ENCODE data around the gene AGFG2. TPM values are rescaled to one million over a fixed set of nuclear protein-coding genes. Genes with fewer than 3 reads are reported as not detected.

Gene AGFG2
- polyA plus RNA-seq, 1 donor, result 10.4 TPM

DNA sequence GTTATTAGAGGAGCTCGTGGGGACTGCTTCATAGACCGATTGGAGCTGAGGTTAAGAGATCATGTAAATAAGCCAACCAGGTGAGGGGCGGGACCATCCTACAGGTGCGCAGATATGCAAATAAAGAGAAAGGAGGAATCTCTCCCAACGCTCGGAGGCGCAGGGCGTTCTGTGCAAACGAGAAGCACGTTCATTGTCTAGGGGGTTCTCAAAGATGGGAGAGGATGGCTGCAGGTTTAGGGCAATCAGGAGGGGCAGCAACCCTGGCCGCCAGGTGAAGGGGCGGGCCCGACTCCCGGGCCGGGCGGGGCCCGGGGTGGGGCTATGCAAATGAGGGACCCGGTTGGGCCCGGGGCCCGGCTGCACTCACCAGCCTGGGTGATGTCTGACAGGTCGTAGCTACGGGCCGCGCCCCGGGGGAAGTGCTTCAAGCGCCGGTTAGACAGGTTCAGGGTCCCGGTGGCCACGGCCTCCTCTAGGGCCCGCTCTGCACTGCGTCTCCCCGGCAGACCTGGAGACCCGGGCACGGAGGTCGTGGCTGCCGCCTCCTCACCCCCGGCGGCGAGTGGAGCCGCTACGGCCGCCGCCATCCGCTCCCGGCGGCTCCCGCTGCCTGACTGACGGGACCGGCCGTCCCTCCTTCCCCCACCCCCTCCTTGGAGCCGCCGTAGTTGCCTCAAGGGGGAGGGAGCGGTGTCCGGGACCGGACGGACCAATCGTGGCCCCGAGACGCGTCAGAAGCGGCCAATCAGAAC lies 46.7 kb downstream of the AGFG2 start, which contains the start of gene LRCH4:
TSS of gene LRCH4 (minus strand) at position 619 of the 755 bp plus-strand sequence. CDS start at position 590, 29 bp downstream.
- no peak for DNase-seq (ENCODE audit: low read depth)

DNA sequence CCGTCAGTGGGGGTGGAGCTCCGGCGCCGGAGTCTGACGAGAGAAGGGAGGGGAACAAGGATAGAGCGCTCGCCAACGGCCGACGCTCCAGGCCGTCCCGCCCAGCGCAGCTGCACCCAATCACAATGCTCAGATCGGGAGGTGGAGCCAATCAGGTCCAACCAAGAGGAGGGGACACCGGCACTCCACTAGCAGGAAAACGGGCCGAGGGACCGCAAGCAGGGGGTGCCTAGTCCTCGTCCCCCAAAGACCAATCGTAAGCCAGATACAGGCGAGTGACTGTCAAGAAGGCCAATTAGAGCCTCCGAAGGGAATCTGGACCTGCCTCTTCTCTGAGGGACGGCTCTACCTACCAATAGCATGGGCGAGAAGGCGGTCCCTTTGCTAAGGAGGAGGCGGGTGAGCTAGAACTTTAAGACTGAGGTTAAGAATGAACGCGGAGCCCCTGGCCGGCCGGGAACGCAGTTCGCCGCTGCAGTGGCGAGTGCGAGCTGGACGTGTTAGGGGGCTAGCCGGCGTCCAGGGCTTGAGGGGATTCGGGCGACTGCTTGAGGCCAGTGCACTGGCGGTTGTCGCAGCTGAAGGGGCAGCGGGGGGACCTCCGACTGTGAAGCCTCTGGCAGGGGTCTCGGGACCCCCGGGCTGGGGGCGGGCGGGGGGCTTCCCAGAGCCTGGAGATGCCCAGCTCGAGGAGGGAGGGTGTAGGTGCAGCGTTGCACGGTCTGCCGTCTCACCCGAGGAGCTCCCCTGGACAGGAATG lies 47.4 kb downstream of the AGFG2 start, which contains the start of gene FBXO24:
TSS of gene FBXO24 (plus strand) at position 63 of the 760 bp plus-strand sequence. CDS start at position 361, 298 bp downstream.
- peak; percentile 99 for DNase-seq (ENCODE audit: low read depth)

DNA sequence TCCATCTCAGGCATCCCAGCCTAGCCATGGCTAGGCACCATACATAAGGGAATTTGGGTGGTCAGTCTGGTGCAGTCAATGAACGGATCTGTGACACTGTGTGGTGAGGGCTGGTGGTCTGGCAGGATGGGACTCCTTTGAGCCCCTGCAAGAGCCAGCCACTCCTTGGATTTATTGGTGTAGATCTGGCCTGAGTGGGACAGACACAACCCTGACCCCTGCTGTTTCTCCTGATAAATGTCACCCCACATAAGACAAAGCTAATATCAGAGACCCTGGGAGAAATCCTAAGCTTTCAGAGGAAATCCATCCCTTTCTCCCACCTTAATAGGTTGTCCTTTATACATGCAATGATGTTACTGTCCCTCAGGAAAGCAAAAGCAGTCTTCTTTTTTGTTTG lies 49.4 kb downstream of the AGFG2 start:
- no peak for DNase-seq (ENCODE audit: low read depth)

DNA sequence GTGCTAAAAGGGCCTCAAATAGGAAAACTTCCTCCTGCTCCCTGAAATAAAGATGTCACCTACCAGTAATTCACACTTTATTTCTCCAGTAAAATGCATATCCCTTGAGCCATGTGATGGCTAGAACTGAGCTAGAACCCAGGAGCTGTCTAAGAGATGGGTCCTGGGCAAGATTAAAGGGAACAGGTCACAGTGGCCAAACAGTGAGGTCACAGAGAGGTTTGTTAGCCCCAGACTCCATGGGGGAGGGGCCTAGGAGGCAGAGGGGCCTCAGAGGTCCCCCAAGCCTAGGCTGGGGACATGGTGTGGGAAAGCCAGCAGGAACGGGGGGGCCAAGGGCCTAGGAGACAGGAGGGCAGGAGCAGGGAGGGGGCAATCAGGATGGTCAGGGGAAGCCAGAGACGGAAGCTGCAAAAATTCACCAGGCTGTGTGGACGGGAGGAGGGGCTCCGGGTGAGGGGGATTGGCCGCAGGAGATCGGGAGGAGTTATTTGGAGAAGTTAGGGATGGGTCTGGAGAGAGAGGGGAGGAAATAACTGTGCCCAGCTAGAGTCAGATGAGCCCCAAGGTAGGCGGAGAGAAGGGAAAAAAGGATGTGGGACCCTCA lies 50.4 kb downstream of the AGFG2 start:
- DNase-seq (ENCODE audit: low read depth), result no peak

DNA sequence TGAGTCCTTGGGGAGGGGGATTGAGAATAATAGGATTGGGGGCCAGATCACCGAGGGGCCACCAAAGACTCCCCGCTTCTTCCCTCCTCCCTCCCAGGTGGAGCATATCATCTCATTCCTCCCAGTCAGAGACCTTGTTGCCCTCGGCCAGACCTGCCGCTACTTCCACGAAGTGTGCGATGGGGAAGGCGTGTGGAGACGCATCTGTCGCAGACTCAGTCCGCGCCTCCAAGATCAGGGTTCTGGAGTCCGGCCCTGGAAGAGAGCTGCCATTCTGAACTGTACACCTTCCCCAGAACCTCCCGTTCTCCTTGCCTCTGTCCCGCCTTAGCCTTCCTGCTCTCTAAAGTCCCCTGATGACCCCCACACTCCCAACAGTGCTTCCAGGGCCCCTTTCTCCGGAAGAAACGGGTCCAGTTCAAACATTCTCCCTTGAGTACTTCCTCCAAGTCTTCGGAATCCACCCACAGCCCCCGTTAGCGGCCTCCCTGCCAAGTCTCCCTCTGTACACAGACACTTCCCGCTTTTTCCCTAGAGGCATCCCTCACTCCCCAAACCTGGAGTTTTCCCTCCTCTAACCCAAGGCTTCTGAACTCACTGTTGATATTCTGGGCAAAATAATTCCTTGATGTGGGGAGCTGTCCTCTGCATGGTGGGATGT lies 51.2 kb downstream of the AGFG2 start:
- no peak for DNase-seq (ENCODE audit: low read depth)

DNA sequence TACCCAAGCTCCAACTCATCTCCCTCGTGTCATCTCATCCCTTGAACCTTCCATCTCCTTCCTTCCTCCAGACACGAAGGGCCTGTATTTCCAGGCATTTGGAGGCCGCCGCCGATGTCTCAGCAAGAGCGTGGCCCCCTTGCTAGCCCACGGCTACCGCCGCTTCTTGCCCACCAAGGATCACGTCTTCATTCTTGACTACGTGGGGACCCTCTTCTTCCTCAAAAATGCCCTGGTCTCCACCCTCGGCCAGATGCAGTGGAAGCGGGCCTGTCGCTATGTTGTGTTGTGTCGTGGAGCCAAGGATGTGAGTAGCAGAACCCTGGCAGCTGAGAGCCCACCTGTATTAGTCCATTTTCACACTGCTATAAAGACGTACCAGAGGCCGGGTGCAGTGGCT lies 52.6 kb downstream of the AGFG2 start:
- no peak for DNase-seq (ENCODE audit: low read depth)

DNA sequence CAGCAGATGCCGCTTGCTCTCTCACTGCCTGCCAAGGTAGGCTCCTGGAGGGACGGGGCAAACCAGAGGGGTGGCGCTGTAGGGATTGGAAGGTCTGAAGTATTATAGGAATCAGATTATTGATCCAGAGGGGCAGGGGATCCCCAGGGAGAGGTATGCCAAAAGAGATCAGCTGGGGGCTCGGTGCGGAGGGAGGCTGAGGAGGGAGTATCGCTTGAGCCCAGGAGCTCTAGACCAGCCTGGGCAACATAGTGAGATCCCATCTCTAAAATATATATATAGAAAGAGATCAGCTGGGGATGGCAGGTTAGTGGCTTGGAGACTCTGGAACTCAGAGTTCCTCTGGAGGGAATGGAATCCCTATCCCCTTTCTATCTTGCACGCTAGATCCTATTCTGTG lies 56.2 kb downstream of the AGFG2 start:
- DNase-seq (ENCODE audit: low read depth), result no peak

- DNase-seq (ENCODE audit: low read depth), result no peak
These were observed 59.4 kb downstream of the AGFG2 start for GRCh38 chr7:100598425-100598824.

DNA sequence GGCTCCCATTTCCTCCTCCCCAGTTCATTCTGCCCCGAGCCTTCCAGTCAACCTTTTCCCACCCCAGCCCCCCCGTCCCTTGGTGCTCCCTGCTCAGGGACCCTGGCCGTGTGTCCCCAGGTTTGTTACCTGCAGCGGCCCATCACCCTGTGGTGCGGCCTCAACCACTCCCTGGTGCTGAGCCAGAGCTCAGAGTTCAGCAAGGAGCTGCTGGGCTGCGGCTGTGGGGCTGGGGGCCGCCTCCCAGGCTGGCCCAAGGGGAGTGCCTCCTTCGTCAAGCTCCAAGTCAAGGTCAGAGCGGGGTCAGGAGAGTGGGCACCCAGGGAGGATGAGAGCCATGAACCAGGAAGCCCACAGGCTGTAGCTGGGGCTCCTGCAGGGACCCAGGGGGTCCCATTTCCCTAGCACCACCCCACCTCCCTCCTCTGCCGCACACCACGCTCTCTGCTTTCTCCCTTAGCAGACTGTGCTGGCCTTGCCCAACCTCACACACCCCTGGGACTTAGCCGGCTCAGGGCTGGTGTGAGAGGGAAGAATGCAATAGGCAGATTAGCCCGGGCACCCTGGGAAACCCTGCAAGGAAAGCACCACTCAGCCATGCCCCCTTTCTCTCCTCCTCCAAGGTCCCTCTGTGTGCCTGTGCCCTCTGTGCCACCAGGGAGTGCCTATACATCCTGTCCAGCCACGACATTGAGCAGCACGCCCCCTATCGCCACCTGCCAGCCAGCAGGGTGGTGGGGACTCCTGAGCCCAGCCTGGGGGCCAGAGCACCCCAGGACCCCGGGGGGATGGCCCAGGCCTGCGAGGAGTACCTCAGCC lies 61.1 kb downstream of the AGFG2 start:
- no peak for DNase-seq (ENCODE audit: low read depth)

DNA sequence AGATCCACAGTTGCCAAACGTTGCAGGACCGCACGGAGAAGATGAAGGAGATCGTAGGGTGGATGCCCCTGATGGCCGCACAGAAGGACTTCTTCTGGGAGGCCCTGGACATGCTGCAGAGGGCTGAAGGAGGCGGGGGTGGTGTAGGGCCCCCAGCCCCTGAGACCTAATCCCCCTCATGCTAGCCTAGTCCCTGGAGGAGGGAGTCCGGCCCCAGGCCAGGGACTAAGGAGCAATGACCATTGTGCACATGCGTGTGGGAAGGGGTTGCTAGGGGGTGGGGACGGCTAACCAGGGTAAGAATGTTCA lies 61.7 kb downstream of the AGFG2 start:
- no peak for DNase-seq (ENCODE audit: low read depth)

DNA sequence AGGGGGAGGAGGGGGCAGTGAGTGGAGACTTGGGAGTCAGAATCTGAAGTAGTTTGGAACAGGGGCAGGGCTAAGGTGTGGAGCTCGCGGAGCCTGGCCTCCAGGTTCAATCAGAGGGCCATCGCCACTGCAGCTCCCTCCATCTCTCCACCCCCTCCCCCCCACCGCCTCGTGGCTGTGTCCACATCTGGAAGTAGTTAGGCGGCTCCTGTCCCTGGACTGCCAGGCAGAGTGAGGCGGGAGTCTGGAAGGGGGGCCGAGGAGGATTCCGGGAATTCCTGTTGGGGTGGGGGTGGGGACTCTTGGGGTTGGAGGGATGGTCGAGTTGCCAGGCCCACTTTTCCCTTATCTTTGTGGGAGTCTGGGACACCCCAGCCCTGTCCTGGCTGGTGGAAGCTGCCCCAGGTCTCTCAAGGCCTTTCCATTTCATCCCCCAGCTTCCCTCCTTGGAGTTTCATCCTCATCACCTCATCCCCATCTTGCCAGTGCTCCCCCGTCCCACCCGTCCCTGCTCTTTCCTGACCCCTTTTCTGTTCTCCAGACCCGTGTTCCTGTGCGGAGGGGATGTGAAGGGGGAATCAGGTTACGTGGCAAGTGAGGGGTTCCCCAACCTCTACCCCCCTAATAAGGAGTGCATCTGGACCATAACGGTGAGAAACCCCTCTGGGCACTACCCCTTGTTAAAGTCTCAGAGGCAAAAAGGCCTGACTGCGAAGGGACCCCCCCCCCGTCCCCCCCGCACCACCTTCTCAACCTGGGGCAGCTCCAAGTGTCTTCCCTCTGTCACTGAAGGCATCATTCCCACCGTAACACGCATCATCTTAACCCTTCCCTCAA lies 64.1 kb downstream of the AGFG2 start:
- DNase-seq (ENCODE audit: low read depth), result no peak

DNA sequence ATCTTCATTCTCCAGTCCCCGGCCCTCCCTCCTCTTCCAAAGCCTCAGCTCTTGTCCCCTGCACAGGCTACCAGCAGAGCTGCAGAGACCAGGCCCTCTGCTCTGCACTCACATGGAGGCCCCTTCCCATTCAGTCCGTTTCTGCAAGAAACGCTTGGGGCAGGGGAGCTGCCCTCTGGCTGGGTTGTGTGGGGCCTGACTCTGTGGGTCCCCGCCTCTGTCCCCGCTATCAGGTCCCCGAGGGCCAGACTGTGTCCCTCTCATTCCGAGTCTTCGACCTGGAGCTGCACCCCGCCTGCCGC lies 64.7 kb downstream of the AGFG2 start:
- DNase-seq (ENCODE audit: low read depth), result no peak

DNA sequence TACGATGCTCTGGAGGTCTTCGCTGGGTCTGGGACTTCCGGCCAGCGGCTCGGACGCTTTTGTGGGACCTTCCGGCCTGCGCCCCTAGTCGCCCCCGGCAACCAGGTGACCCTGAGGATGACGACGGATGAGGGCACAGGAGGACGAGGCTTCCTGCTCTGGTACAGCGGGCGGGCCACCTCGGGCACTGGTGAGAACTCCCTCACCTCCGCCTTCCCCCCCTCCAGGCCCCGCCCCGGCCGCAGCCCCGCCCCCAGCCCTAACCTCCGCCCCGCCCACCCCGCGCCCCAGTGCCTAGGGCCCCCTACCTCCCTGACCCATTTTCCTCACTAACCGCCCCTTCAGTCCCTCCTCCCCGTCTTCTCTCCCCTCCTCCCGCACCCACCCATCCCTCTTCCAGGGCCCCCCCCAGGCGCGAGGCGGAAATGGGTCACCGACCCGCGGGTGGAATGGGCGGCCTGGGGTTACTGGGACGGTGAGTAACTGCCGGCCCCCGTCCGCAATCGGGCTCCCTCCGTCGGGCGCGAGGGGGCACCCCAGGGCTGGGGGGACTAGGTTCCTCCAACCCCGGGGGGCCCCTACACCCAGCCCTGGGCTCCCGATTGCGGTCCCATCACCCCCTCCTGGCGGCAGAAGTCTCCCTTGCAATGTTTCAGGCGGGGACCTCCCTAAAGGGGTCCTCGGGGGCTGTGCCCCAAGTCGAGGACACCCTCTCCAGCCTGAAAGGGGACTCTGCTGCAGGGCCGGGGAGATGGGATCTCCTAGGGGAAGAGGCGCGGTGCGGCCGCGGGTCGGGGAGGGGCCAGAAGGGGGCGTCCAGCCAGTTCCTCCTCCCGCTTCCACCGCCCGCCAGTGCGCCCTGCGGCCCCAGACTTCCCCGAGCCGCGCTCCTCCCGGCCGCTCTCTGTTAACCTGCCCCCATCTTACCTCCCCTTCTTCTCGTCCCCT lies 65.3 kb downstream of the AGFG2 start:
- no peak for DNase-seq (ENCODE audit: low read depth)

DNA sequence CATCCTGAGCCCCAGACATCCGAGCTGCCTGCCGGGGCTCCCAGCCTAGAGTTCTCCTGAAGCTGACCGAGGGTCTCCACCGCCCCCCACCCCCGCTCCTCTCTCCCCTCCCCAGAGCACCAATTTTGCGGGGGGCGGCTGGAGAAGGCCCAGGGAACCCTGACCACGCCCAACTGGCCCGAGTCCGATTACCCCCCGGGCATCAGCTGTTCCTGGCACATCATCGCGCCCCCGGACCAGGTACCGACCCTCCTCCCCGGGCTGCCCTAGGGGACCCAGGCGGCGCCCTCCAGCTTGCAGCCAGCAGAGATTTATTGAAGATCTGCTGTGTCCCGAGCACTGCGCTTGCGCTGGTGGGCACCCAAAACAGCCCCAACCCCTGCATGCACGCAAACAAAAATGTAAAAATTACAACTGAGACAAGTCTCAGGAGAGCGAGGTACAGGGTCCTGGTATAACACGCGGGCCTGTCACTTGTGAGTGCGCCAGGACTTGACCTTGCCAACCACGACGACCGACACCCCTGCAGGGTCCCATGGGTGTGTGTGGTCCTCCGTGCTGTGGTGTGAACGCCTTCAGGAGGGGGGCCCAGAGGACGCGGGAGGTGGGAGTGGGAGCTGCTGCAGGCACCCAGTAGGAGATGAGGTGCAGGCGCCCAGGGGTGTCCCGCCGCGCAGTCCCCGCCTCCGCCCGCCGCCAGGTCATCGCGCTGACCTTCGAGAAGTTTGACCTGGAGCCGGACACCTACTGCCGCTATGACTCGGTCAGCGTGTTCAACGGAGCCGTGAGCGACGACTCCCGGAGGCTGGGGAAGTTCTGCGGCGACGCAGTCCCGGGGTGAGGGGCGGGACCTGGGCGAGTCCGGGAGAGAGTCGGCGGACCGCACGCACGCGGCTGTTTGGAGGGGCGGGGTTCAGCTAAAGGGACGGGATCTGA lies 66.2 kb downstream of the AGFG2 start:
- no peak for DNase-seq (ENCODE audit: low read depth)

- DNase-seq (ENCODE audit: low read depth), result no peak
These were observed 67.3 kb downstream of the AGFG2 start for GRCh38 chr7:100606313-100606712.

DNA sequence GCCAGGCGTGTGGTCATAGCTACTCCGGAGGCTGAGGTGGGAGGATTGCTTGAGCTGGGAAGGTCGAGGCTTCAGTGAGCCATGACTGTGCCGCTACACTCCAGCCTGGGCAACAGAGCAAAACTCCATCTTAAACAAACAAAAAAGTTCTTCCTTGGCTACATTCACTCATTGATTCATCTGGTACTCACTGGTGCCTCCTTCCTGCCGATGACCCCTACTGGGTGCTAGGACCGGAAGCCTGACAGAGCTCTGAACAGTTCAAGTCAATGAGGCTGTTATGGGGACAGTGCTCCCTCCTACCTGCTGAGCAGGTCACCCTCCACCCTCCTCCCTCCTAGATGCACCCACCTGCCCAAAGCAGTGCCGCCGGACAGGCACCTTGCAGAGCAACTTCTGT lies 68.1 kb downstream of the AGFG2 start:
- no peak for DNase-seq (ENCODE audit: low read depth)

DNA sequence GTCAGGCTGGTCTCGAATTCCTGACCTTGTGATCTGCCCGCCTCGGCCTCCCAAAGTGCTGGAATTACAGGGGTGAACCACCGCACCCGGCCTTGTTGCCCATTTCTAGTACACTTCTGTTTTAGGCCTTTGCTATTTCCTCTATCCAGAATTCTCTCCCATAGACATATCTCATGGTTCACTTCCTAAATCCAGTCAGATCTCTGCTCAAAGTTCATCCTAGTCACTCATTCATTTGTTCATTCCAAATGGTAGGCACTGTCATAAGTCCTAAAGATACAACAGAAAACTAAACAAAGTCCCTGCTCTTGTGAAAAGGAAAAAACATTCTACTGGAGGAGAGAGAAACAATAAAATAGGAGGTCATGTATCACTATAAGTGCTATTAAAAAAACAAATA lies 71.0 kb downstream of the AGFG2 start:
- DNase-seq (ENCODE audit: low read depth), result no peak

DNA sequence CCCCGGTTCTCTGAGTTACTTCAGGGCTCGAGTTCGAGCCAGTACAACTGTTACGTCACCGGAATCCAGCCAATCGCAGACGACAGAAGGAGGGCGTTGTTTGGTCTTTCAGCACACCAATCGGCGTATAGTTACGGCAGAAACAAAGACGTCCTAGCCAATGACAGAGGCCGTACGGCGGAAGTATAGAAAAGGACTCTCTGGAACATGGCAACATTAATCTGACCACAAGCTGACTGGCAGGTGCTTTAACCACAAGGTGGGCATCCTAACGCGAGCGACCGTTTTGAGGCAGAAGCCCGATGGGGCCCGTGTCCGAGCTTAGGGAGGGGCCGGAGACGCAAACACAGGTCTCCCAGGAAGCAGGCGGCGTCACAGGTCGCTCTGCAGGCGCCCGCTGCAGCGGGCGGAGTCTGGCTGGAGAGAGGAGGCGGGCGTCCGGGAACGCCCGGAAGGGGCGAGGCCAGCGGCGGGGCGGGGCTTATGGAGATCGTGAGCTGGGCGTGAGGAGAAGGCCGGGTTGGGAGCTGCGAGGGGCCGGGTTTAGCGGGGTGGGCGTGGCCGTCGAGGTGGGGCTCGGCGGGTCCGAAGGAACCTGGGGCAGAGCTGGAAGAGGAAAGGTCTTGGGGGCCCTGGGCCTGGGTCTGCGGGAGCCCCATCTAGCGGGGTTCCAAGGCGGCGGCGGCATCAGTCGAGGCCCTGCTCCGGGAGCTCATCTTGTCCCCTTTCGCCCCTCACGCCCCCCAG lies 73.2 kb downstream of the AGFG2 start, which contains the start of gene MOSPD3:
TSS of gene MOSPD3 (plus strand) at position 558 of the 747 bp plus-strand sequence. CDS start 252 bp downstream, outside the sequence.
- DNase-seq (ENCODE audit: low read depth), result peak; percentile 100
